Stimulated activated naive CD8-positive, alpha-beta T cell treated with anti-CD3 and anti-CD28 coated beads, Interleukin-15, amount 100 ng/mL, for 72 hours (primary cell): ENCODE results near the gene TNKS1BP1.
"Not testable (repeated sequence)": the region's sequence is repeated elsewhere in the genome, so short reads cannot be mapped to it uniquely, and the experiment has no call there.

Experiments used
- ATAC-seq: fragments of 150-1000 bp; cut with Tn5 transposase; 2 replicates; pipeline ENCODE4 v1.10.0; 2021; ENCODE audit warnings: mild to moderate bottlenecking, moderate library complexity
- DNase-seq, 2 donors: peaks; one replicate each; pipeline ENCODE4 v3.0.0; 2021 to 2022
- H3K27ac Mint-ChIP-seq, 2 donors: one replicate each; pipeline ENCODE4 v1.8.0; 2022; ENCODE audit warnings: mild to moderate bottlenecking in 2 of 2, mixed read lengths in 2 of 2, moderate library complexity in 2 of 2
- H3K27me3 Mint-ChIP-seq: one replicate; pipeline ENCODE4 v1.8.0; 2022; ENCODE audit warnings: mixed read lengths
- H3K4me1 Mint-ChIP-seq: one replicate; pipeline ENCODE4 v1.8.0; 2022; ENCODE audit warnings: mild to moderate bottlenecking, mixed read lengths
- H3K4me3 Mint-ChIP-seq, 2 donors: one replicate each; pipeline ENCODE4 v1.8.0; 2022; ENCODE audit warnings: mild to moderate bottlenecking in 2 of 2, mixed read lengths in 2 of 2, moderate library complexity in 1 of 2
- H3K9me3 Mint-ChIP-seq, 2 donors: one replicate each; pipeline ENCODE4 v1.8.0; 2022; ENCODE audit warnings: mixed read lengths in 2 of 2

TNKS1BP1 gene

DNA sequence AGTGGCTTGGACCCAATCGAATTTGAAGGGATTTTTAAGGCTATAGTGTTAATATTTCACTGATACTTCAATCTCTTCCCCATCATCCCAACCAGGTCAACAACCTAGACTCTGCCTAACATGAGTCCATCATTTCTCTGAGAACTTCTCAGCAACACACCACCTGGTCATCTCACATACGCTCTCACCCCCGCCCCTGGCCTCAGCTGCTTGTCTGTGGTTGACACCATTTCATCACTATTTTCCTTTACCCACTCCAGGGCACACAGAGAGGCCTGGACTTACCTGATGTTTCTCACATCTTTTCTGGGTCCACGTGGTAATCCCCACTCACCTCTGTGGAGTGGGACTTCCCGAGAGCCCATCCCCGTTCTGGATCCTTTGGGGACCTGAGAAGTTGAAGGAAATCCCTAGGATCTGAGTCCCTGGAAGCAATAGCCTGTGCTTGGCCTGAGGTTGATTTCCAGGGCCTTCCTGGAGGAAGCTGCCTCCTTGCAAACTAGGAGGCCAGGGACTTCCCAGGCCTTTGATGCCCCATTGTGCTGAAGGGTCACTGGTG is 16.6 kb upstream of the TNKS1BP1 start:
- no peak overlapping the region for H3K4me3 Mint-ChIP-seq
- no peaks in the 10 kb centered on the region for H3K9me3 Mint-ChIP-seq
- DNase-seq (no peak), ATAC-seq (no peak)
- no peak overlapping the region for H3K27ac Mint-ChIP-seq
- H3K27me3 Mint-ChIP-seq = peaks cover 8% of the 10 kb centered on the region
- H3K4me1 Mint-ChIP-seq = peaks cover 24% of the 10 kb centered on the region

GRCh38 chr11:57340039-57340615 is 15.4 kb upstream of the TNKS1BP1 start:
- Mint-ChIP-seq H3K4me1 (peaks cover 22% of the 10 kb centered on the region), H3K27ac (no peak overlapping the region), H3K27me3 (peaks cover 8% of the 10 kb centered on the region), H3K4me3 (no peak overlapping the region), H3K9me3 (no peaks in the 10 kb centered on the region)
- DNase-seq (no peak), ATAC-seq (no peak)

DNA sequence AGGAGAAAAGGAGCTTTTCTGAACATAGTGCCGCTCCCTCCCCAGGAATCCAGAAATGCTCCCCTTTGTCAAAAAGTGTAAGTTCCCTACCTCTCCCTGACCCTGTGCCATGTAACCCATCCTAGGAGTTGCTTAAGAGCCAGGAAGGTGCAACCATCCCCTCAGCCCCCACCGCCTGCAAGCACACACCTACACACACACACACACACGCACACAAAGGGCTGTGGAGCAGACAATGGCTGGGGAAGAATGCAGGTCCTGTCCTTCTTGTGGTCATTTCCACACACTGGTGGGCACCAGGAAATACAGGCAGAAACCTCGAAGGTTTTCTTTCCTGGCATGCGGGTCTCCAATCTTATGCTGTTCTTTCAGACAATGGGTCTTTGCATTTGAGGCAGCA is 14.6 kb upstream of the TNKS1BP1 start:
- no peak for DNase-seq
- Mint-ChIP-seq H3K9me3 (no peaks in the 10 kb centered on the region), H3K27me3 (peaks cover 8% of the 10 kb centered on the region), H3K4me1 (peaks cover 30% of the 10 kb centered on the region), H3K27ac (no peak overlapping the region), H3K4me3 (no peak overlapping the region)
- ATAC-seq = no peak

DNA sequence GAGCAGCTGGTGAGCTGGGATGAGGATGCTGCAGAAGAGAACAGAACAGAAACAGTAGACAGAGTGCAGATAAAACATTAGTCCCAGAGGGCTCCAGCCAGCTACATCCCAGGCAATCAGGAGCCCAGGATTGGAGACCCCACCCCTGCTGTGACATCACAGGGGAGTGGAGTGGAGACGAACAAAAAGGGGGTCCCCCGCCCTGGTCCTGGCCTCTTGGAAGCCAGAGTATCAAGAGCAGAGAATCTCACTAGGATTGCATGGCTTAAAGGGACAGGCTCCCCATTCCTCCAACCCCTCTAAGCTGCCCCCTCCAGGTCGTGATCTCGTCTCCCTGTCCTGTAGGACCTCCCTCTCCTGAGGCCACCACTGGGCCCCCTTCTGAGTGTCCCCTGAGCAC is 13.4 kb upstream of the TNKS1BP1 start, which contains the start of gene P2RX3:
Gene P2RX3 (plus strand): TSS at position 211 of the 400 bp plus-strand sequence. CDS start 199 bp downstream, outside the sequence.
- ATAC-seq (no peak), DNase-seq (no peak)
- peaks cover 8% of the 10 kb centered on the region for H3K27me3 Mint-ChIP-seq
- H3K4me1 Mint-ChIP-seq = peaks cover 42% of the 10 kb centered on the region
- no peaks in the 10 kb centered on the region for H3K9me3 Mint-ChIP-seq
- H3K27ac Mint-ChIP-seq = peak within 1 kb of the TSS in 1 of 2 donors; percentile 6
- H3K4me3 Mint-ChIP-seq = no peak within 1 kb of the TSS

GRCh38 chr11:57336856-57337255 is 12.1 kb upstream of the TNKS1BP1 start:
- peaks cover 49% of the 10 kb centered on the region for H3K4me1 Mint-ChIP-seq
- DNase-seq, H3K27ac Mint-ChIP-seq, H3K4me3 Mint-ChIP-seq, H3K9me3 Mint-ChIP-seq, H3K27me3 Mint-ChIP-seq, ATAC-seq: not testable (repeated sequence)

DNA sequence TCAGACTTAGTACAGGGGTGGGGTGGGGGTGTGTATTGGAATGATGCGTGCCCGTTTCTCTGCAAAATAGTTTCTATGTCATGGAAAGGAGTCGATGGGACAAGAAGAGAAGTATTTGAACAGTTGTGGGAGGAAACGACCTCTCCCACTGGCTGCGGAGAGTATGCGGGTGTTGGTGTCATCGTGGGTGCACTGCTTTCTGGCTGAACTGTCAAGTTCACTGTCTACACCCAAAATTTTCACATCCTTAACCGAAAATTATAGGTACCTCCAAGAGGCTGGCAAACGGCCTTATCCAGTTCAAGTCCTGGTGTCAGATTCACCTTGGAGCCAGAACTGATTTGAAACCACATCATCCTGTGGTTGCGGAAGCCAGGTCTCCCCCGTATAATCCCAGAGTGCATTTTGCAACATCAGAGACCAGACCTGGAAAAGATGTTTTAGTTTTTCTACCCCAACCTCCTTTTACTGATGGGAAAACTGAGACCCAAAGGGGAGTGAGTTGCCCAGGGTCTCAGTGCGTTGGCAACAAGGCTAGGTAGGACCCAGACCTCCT is 11.4 kb upstream of the TNKS1BP1 start:
- Mint-ChIP-seq H3K4me3 (peak overlapping the region; percentile 97 to 100), H3K27me3 (peaks cover 8% of the 10 kb centered on the region), H3K27ac (peak overlapping the region; percentile 98 to 100), H3K9me3 (no peaks in the 10 kb centered on the region), H3K4me1 (peaks cover 53% of the 10 kb centered on the region)
- DNase-seq (peak in 1 of 2 donors; percentile 34), ATAC-seq (peak; percentile 42)

- peak within 1 kb of the TSS; percentile 97 to 100 for H3K4me3 Mint-ChIP-seq
- no peaks in the 10 kb centered on the region for H3K9me3 Mint-ChIP-seq
- ATAC-seq (peak; percentile 99), DNase-seq (peak; percentile 84 to 90)
- H3K4me1 Mint-ChIP-seq = peaks cover 55% of the 10 kb centered on the region
- H3K27ac Mint-ChIP-seq = peak within 1 kb of the TSS; percentile 98 to 100
- peaks cover 3% of the 10 kb centered on the region for H3K27me3 Mint-ChIP-seq
Observed at GRCh38 chr11:57335343-57336110, 10.8 kb upstream of the TNKS1BP1 start, which contains the start of gene SSRP1. Gene SSRP1, minus strand, starts transcription at chr11:57335892. Its CDS starts 771 bp downstream, at chr11:57335121.

DNA sequence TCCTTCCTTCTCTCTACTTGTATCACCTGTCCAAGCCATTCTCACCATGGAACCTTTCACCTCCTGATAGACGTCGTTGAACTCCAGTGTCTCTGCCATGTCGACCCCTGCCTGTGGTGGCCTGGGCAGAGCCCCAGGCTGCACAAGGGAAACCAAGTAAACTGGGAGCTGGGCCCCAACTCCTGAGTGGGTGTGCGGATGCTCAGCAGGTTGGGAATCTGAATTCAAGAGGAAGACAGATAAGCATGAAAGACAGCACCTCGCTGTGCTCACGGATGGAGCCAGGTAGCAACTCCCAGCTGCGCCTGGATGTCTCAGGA is 10.2 kb upstream of the TNKS1BP1 start:
- DNase-seq (no peak), ATAC-seq (no peak)
- Mint-ChIP-seq H3K27me3 (no peaks in the 10 kb centered on the region), H3K4me1 (peaks cover 55% of the 10 kb centered on the region), H3K9me3 (no peaks in the 10 kb centered on the region), H3K4me3 (peak overlapping the region; percentile 97 to 100), H3K27ac (peak overlapping the region; percentile 98)

DNA sequence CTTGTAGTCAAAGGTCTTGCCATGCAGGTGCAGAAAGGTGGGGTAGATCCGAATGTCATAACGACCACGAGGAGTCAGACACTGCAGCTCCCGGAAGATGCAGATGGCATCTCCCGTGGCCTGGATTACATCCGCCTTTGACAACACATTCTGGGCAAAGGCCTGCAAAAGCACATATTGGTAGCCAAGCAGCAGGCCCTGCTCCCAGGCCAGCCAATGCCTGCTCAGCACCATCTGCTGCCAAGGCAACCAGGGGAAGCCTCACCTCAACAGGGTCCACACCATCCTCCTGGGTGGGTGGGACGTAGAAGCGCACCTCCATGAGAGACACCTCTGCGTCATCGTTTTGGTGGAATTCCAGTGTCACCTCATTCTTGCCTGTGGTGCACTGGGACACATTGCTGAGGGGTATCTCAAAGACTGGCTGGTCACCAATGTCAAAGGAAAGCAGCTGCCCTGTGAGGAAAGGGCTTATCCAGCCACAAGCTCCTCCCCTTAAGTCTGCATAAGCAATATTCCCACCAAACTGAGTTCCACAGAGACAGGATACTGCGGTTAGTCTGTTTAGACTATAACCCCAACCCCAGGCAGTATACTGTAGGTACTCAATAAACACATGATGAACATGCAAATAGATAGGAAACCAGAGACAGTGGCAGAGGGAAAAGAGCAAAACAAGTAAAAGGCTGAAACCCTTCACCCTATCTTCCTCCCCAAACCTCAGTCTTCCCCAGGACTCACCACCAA is 8.1 kb upstream of the TNKS1BP1 start:
- Mint-ChIP-seq H3K4me1 (peaks cover 66% of the 10 kb centered on the region), H3K4me3 (peak overlapping the region in 1 of 2 donors; percentile 3), H3K9me3 (no peaks in the 10 kb centered on the region), H3K27ac (no peak overlapping the region), H3K27me3 (no peaks in the 10 kb centered on the region)
- no peak for DNase-seq
- no peak for ATAC-seq

DNA sequence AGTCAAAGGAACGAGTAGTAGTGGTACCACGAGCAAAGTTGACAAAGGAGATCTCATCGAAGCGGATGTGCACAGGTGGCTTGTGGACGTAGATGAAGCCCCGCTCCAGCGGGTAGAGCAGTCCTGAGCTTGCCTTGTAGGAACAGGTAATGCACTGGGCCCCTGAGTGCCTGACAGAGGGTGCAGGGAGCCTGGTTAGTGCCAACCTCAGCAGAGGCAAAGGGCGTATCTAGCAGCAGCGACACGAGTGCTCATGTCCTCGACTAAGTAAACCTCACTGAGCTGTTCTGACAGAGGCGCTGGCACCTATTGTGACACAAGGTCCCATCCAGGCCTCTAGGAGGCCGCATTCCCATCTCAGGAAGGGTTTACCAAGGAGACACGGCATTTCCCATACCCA is 7.0 kb upstream of the TNKS1BP1 start:
- ATAC-seq (no peak), DNase-seq (no peak)
- Mint-ChIP-seq H3K4me1 (peaks cover 75% of the 10 kb centered on the region), H3K27ac (no peak overlapping the region), H3K27me3 (no peaks in the 10 kb centered on the region), H3K9me3 (no peaks in the 10 kb centered on the region), H3K4me3 (no peak overlapping the region)

DNA sequence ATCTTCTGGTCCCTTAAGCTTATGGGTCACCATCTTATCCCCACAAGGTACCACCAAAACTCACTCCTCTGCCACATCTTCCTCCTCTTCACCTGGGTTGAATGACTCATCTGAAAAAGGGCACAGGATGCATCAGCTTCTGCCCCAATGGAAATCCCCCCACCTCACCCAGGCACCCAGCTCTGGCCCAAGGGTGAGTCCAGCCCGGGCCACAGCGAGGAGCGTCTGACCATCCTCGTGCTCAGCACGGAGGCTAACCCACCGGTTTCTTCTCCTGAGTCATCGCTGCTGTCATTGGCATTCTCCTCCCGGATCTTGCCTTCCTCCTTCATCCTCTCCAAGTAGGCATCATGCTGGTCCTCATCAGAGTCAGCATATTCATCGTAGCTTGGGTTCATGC is 5.3 kb upstream of the TNKS1BP1 start:
- Mint-ChIP-seq H3K27ac (peak overlapping the region; percentile 54 to 69), H3K4me1 (peaks cover 78% of the 10 kb centered on the region), H3K27me3 (no peaks in the 10 kb centered on the region), H3K4me3 (peak overlapping the region in 1 of 2 donors; percentile 30), H3K9me3 (no peaks in the 10 kb centered on the region)
- DNase-seq = peak in 1 of 2 donors; percentile 49
- ATAC-seq = peak; percentile 58

DNA sequence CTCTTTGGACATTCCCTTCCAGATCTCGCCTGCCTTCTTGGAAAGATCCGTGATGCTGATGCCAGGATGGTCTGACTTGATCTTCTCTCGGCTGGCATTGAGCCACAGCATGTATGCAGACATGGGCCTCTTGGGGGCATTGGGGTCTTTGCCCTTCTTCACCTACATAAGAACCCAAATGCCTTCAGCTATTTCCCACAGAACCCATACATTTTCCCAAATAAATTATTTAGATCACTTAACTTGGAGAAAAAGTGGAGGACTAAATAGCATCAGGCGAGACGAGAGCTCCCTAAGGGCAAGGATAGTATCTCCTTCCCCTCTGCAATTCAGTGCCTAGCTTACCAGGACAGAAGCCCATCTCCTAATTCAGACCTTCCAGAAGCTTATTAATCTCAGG is 3.0 kb upstream of the TNKS1BP1 start:
- no peak overlapping the region for H3K27ac Mint-ChIP-seq
- ATAC-seq = no peak

DNA sequence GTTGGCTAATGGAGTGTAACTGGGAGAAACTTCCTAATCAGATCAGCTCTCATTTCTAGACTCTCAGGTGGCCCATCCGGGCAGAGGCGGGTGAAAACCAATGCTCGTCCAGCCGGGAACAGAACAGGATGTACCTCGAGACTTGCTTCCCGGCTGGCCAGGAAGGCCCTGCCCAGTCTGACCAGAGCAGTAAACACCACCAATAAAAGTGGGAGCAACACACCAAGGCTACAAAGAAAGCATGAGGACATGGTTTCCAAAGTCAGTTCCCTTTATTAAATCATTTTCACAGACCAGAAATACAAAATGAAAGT is 940 bp upstream of the TNKS1BP1 start:
- peak overlapping the region; percentile 98 for H3K27ac Mint-ChIP-seq
- ATAC-seq (no peak), DNase-seq (no peak)
- H3K4me3 Mint-ChIP-seq = peak overlapping the region; percentile 88 to 90
- no peaks in the 10 kb centered on the region for H3K9me3 Mint-ChIP-seq
- H3K27me3 Mint-ChIP-seq = no peaks in the 10 kb centered on the region
- peaks cover 71% of the 10 kb centered on the region for H3K4me1 Mint-ChIP-seq

More for the DNA sequence above, 3.0 kb upstream of the TNKS1BP1 start:
- no peak overlapping the region for H3K4me3 Mint-ChIP-seq
- H3K9me3 Mint-ChIP-seq = no peaks in the 10 kb centered on the region
- peaks cover 72% of the 10 kb centered on the region for H3K4me1 Mint-ChIP-seq
- H3K27me3 Mint-ChIP-seq = no peaks in the 10 kb centered on the region
- no peak for DNase-seq

GRCh38 chr11:57324154-57324885 is 432 bp downstream of the TNKS1BP1 start:
- Mint-ChIP-seq H3K9me3 (no peaks in the 10 kb centered on the region), H3K27ac (peak overlapping the region; percentile 91 to 93), H3K4me3 (peak overlapping the region; percentile 89 to 90), H3K27me3 (no peaks in the 10 kb centered on the region), H3K4me1 (peaks cover 59% of the 10 kb centered on the region)
- ATAC-seq = peak; percentile 33
- DNase-seq = peak in 1 of 2 donors; percentile 27

GRCh38 chr11:57323855-57324153 is 948 bp downstream of the TNKS1BP1 start:
- peaks cover 57% of the 10 kb centered on the region for H3K4me1 Mint-ChIP-seq
- H3K27me3 Mint-ChIP-seq = no peaks in the 10 kb centered on the region
- no peak for ATAC-seq
- H3K9me3 Mint-ChIP-seq = no peaks in the 10 kb centered on the region
- peak overlapping the region; percentile 91 to 93 for H3K27ac Mint-ChIP-seq
- H3K4me3 Mint-ChIP-seq = peak overlapping the region; percentile 88 to 89
- DNase-seq = no peak
